Liver (tissue), 3 donors: ENCODE data around the gene SMAD7.

Experiments used
- FOXA1 ChIP-seq: IDR thresholded peaks from 2 replicates; pipeline ENCODE4 v1.6.1; 2016; ENCODE audit warnings: antibody characterized with exemption
- JUND ChIP-seq, 2 donors: IDR thresholded peaks; 2 replicates each; pipeline ENCODE4 v1.6.1; 2016; ENCODE audit warnings: antibody characterized with exemption in 2 of 2
- SP1 ChIP-seq: IDR thresholded peaks from 2 replicates; pipeline ENCODE4 v1.6.1; 2018; ENCODE audit warnings: antibody characterized with exemption, mild to moderate bottlenecking
- TAF1 ChIP-seq: conservative IDR thresholded peaks from 2 replicates; pipeline ENCODE4 v1.6.1; 2016; ENCODE audit warnings: antibody characterized with exemption, mild to moderate bottlenecking
- YY1 ChIP-seq: IDR thresholded peaks from 2 replicates; pipeline ENCODE4 v1.6.1; 2016; ENCODE audit warnings: antibody characterized with exemption, mild to moderate bottlenecking
- TF ChIP-seq, protein P1 (sequence below): IDR thresholded peaks from 2 replicates; pipeline ENCODE4 v1.6.1; 2016; ENCODE audit warnings: antibody characterized with exemption, mild to moderate bottlenecking
- TF ChIP-seq, protein P2 (sequence below): fragments of 150-350 bp; IDR thresholded peaks from 2 replicates; pipeline ENCODE4 v1.5.1; 2017; ENCODE audit warnings: improper control_type of control experiment, low read depth, low read length; ENCODE audit not compliant: missing input control
- donor health status: healthy.
- donor health status: healthy.

DNA sequence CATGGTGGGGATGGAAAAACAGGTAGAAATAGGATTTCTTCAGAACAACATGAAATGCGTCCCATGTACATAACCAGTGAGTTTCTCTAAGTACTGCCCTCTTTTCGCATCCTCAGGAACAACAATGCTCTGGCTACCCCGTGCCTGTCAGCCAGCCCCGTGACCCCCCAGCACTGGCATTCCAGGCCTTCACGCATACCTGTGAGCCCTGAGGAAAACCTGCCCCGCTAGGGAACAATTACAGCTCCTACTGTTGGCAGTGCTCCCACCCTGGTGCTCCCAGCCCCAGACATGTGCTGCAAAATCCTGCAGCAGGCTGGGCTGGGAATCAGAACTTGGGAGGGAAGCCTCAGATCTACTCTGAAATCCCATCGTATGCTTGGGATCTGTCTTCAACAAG is 9.1 kb downstream of the SMAD7 start:
- TF ChIP-seq, protein P1, sequence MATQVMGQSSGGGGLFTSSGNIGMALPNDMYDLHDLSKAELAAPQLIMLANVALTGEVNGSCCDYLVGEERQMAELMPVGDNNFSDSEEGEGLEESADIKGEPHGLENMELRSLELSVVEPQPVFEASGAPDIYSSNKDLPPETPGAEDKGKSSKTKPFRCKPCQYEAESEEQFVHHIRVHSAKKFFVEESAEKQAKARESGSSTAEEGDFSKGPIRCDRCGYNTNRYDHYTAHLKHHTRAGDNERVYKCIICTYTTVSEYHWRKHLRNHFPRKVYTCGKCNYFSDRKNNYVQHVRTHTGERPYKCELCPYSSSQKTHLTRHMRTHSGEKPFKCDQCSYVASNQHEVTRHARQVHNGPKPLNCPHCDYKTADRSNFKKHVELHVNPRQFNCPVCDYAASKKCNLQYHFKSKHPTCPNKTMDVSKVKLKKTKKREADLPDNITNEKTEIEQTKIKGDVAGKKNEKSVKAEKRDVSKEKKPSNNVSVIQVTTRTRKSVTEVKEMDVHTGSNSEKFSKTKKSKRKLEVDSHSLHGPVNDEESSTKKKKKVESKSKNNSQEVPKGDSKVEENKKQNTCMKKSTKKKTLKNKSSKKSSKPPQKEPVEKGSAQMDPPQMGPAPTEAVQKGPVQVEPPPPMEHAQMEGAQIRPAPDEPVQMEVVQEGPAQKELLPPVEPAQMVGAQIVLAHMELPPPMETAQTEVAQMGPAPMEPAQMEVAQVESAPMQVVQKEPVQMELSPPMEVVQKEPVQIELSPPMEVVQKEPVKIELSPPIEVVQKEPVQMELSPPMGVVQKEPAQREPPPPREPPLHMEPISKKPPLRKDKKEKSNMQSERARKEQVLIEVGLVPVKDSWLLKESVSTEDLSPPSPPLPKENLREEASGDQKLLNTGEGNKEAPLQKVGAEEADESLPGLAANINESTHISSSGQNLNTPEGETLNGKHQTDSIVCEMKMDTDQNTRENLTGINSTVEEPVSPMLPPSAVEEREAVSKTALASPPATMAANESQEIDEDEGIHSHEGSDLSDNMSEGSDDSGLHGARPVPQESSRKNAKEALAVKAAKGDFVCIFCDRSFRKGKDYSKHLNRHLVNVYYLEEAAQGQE: no peak
- TF ChIP-seq, protein P2, sequence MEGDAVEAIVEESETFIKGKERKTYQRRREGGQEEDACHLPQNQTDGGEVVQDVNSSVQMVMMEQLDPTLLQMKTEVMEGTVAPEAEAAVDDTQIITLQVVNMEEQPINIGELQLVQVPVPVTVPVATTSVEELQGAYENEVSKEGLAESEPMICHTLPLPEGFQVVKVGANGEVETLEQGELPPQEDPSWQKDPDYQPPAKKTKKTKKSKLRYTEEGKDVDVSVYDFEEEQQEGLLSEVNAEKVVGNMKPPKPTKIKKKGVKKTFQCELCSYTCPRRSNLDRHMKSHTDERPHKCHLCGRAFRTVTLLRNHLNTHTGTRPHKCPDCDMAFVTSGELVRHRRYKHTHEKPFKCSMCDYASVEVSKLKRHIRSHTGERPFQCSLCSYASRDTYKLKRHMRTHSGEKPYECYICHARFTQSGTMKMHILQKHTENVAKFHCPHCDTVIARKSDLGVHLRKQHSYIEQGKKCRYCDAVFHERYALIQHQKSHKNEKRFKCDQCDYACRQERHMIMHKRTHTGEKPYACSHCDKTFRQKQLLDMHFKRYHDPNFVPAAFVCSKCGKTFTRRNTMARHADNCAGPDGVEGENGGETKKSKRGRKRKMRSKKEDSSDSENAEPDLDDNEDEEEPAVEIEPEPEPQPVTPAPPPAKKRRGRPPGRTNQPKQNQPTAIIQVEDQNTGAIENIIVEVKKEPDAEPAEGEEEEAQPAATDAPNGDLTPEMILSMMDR: no peak
- TF ChIP-seq YY1 (no peak), FOXA1 (no peak), JUND (IDR thresholded peaks at IDR 0.05) (no peak), TAF1 (no peak), SP1 (no peak)
